Stimulated activated CD4-positive, alpha-beta T cell treated with anti-CD3 and anti-CD28 coated beads, Interleukin-12 subunit alpha, Interleukin-12 subunit beta, amount 100 ng/mL, for 24 hours (primary cell): Measurements from ENCODE around the gene LCK.
"Not testable (repeated sequence)": the region's sequence is repeated elsewhere in the genome, so short reads cannot be mapped to it uniquely, and the experiment has no call there.

Experiments
- DNase-seq, 2 experiments: peaks; one replicate each; pipeline ENCODE4 v3.0.0-alpha.2; 2020; ENCODE audit warnings: low read depth in 2 of 2

The LCK gene

DNA sequence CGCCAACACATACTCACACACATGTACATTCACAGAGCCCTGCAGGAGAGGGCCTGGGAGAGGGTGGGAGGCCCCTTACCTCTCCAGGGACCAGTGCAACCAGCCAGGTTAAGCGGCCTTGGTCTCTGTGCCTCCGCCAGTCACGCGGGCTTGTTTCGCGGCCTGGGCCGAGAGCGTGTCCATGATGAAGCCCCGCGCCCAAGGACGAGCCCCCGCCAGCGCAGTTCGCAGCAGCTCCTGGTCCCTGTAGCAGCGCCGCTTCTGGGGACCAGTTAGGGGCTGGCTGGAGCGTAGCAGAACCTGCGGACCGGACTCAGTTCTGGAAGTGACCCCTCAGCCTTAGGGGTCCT, 11.3 kb upstream of the LCK start:
- DNase-seq: no peak

DNA sequence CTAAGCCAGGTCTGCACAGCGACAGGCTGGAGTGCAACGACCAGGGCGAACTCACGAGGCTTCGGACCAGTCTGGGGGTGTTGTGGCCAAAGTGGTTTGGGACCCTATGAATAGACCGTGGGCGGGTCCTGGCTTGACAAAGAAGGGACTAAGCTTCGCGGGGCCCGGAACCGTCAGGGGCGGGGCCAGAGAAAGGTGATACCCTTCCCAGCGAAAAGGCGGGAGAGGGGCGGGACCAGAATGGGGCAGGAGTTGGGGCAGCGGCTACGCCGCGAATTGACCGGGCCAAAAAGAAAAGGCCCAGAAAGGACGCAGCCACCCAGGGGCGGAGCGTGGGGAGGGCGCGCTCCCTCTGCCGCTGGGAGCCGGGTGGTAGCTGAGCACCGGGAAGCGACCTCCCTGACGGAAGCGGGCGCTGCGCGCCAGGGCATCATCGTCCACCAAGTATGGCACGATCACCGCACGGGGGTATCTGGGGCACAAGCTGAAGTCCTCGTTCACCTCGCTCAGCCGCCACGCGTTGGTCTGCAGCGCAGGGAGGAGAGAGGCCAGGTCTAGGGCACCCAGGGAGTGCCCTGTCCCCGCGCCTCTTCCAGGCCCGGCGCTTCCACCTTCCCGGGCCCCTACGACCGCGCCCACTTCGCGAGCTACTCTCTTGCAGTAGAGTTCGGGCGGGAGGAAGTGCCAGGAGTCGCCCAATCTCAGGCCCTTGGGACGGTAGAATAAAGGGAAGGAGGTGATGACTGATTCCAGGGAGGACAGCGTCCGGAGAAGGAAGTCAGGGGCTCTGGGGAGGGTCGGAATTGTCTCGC, 10.7 kb upstream of the LCK start:
- no peak for DNase-seq

DNA sequence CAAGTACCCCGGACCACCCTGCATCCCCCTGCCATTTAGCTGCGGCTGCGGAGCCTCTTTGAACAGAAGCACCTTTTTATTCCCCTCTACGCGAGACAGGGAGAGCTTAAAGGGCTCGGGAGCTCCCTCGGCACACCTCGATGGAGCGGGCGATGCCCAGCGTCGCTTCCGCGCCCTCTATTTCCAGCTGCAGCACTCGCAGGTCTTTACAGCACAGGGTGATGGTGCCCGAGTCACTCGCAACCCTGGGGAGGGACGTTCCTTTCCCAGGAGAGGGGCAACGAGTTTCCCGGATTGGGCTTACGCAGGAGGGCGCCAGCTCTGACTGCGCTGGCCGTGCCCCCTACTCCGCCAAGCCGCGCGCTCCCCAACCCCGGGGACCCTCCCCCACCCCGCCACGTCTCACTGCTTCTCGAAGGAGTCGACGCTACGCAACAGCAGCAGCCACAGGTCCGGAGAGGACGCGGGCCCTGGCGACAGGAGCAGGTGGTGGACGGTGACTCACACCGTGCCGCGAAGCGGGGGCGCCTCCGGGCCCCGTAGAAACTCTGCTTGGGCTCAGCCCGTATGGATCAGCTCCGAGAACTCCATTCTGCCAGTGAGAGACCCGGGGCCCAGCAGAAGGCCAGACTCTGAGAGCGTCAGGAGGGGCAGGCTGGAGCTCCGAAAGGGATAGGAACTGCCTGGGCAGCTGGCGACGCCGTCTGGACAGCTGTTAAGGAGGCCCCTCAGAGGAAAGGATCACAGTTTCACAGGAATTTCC, 9.9 kb upstream of the LCK start:
- no peak for DNase-seq

DNA sequence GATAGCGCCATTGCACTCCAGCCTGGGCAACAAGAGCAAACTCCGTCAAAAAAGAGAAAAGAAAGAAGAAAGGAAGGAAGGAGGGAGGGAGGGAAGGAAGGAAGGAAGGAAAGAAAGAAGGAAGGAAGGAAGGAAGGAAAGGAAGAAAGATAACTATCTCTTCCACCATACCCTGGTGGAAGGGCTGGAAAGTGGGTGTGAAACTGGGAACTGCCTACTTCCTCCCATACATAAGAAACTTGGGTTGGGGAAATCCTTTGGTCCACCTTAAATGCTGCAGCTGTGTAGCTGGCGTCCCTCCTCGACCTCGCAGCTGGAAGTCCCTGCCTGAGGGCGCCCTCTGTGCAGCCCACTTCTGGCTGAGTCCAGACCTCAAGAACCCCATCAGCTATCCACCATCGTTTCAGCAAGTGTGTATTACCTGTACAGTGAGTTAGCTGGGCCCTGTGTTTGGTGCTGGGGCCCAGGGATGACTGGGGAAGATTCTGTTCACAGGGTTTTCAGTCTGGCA, 8.7 kb upstream of the LCK start:
- no peak for DNase-seq

DNA sequence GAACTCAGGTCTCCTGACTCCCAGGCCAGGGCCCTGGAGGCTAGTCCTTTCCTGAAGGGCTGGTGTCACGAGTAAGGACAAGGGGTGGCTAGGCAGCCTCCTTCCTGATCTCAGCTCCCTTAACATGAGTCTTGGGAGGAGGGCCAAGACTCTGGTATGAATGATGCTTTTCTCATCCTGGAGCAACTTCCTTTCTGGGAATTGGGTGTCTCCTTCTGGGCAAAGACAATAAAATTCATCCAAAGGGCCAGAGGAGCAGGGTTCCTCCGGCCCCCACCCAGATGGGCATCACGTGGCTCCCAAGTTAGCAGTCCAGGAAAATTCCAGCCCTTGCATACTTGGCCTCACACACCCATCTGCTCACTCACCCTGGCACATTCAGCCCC, 4.2 kb upstream of the LCK start, which contains the start of gene FAM167B:
Gene FAM167B, plus strand, starts transcription at position 335 of the 386 bp plus-strand sequence. CDS start 200 bp downstream, outside the sequence.
- DNase-seq: no peak

DNA sequence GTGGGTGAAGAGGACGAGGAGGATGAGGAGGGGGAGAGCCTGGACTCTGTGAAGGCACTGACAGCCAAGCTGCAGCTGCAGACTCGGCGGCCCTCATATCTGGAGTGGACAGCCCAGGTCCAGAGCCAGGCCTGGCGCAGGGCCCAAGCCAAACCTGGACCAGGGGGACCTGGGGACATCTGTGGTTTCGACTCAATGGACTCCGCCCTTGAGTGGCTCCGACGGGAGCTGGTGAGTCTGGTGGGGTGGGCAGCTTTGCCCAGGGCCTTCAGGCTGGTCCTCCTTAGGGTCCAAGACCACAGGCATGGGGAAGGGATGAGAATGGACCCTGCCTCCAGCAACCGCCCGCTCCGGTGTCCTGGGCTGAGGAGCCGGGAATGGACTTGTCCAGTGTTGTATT, 3.6 kb upstream of the LCK start:
- no peak for DNase-seq

DNA sequence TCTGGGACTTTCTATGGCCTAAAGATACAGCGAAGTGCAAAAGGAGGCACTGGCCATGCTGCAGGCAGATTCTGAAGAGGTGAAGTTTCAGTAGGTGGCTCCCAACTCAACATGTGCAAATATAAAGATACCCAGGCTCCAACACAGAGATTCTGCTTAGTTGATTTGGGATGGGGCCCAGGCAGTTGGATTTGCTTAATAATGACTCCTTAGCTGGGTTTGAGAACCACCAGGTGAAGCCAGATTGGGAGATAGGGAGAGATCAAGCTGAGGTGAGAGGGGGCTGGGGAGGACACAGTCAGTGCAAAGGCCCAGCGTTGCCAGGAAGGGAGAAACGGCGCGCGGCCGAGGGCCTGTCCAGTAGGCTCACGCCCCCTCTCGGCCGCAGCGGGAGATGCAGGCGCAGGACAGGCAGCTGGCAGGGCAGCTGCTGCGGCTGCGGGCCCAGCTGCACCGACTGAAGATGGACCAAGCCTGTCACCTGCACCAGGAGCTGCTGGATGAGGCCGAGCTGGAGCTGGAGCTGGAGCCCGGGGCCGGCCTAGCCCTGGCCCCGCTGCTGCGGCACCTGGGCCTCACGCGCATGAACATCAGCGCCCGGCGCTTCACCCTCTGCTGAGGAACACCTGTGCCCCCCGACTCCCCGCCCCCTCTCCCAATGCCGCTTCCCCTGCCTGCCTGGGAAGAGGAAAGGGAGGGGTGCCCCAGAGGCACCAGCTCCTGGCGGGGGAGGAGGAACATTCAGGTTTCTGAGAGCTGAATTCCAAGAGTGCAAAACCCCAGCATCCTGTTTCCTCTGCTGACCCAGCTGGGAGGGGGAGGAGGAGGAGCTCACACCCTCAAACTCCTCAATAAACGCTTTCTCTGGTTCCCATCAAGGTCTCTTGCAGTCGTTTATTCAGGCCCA, 2.8 kb upstream of the LCK start:
- peak; percentile 62 to 83 for DNase-seq

DNA sequence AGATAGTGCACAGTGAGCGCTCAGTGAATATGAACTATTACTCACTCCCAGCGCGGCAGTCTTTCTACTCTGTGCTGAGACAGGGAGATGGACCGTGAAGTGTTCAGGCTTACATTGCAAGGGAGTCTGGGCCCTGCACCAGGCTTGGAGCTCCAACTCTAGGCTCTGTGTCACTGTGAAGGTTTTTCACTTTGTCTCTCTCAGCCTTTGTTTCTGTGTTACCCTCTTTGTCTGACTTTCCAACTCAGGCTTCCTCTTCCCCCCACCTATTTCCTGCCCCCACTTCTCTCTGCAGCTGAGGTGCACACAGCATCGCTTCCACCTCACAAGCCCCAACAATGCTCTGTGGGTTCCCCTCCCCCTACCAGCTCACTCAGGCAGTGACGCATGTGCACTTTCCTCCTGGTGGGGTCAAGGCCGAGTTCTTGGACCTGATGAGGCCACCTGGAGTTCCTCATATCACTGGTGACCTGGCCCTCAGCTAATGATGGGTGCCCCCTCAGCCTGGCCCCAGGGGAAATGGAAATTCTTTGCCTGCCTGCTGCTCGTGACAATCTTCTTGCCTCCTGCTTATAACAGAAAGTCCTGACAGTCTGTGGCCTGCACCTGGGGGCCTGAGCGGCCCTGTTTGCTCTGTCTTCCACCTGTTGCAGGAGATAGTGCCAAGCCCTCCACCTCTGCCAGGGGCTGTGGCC, 1.1 kb upstream of the LCK start:
- DNase-seq: peak; percentile 61 to 75

DNA sequence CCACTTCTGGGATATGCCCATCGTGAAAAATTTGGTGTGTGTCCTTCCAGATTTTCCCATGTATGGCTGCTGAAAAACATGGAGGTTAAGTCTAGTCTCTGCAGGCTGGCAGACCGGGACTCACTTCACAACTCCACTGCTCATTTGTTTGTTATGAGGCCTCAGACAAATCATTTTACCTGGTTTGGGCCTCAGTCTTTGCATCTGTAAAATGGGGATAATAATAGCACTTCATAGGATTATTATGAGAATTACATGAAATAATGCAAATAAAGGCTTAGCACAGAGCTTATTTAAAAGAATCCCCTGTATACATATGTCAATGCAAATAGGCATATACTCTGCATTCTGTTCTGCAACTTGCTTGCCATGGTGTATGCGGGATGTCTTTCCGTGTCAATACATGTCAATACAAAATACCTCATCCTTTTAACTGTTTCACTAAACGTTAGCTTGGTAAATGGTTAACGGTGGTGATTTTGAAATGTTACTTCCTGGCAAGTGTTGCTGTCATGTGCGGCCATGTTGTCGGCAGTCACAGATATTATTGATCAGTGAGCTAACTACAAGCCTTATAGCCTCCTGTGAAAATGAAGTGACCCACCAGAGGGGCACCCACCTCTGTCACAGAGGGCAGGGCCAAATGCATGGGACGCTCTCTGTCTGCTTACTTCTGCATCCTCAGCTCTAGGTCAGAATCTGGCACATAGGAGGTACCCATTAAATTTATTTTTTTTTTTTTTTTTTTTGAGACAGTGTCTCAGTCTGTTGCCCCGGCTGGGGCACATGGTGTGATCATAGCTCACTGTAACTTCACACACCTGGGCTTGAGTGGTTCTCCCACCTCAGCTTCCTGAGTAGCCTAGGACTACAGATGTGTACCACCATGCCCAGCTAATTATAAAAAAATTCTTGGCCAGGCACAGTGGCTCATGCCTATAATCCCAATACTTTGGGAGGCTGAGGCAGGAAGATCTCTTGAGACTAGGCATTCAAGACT, 4.3 kb downstream of the LCK start:
- no peak for DNase-seq

DNA sequence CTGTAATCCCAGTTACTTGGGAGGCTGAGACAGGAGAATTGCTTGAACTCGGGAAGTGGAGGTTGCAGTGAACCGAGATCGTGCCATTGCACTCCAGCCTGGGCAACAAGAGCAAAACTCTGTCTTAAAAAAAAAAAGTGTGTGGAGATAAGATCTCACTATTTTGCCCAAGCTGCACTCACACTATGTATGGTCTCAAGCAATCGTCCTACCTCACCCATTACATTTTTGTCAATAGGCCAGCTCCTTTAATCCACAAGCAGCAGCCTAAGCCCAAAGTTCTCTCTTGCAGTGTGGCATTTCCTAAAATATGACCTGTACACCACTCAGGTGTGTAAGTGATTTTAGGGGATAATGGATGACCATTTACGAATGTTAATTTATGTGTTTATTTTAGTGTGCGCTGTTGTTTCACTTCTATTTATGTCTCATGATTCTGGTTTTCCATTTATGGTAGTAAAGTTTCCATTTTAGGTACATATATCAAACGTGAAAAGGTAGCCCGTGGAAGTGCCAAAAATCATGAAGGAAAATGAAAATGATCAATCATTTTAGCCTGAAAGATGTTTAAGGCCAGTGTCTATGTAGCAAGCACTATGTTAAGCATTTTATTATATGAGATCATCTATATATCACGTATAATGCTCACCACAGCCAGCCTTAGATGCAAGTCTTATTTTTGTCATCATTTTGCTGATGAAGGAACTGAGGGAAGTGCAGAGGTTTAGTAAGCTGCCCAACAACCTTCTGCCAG, 5.6 kb downstream of the LCK start:
- no peak for DNase-seq

DNA sequence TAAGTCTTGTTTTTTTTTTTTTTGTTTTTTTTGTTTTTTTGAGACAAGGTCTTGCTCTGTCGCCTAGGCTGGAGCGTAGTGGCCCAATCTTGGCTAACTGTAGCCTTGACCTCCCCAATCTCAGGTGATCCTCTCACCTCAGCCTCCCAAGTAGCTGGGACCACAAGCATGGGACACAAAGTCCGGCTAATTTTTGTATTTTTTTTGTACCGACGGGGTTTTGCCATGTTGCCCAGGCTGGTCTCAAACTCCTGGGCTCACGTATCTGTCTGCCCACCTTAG, 6.1 kb downstream of the LCK start:
- no peak for DNase-seq

DNA sequence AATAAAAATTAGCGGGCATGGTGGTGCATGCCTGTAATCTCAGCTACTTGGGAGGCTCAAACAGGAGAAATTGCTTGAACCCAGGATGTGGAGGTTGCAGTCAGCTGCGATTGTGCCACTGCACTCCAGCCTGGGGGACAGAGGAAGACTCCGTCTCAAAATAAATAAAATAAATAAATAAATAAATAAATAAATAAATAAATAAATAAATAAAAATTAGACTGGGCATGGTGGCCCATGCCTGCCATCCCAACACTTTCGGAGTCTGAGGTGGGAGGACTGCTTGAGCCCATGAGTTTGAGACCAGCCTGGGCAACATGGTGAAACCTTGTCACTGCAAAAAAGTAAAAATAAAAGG, 12.2 kb downstream of the LCK start:
- DNase-seq: not testable (repeated sequence)

DNA sequence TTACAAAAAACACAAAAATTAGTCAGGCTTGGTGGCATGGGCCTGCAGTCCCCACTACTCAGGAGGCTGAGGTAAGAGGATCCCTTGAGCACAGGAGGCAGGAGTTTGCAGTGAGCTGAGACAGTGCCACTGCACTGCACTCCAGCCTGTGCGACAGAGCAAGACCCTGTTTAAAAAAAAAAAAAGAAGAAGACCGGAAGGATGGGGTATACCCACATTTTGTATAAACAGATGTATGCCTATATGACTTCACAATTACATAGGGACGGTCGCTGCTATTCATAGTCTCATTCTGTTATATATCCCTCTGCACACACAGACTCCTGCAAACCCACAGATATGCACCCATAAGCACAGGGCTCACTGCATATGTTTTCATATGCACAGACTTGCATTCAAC, 12.7 kb downstream of the LCK start:
- no peak for DNase-seq

DNA sequence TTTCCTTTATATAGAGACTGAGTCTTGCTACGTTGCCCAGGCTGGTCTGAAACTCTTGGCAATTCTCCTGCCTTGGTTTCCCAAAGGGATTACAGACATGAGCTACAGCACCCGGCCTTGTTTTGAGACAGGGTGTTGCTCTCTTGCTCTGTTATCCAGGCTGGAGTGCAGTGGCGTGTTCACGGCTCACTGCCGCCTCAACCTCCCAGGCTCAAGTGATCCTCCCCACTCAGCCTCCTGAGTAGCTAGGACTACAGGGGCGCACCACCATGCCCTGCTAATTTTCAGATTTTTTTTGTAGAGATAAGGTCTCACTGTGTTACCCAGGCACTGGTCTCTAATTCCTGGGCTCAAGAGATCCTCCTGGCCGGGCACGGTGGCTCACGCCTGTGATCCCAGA, 14.8 kb downstream of the LCK start:
- DNase-seq: no peak

DNA sequence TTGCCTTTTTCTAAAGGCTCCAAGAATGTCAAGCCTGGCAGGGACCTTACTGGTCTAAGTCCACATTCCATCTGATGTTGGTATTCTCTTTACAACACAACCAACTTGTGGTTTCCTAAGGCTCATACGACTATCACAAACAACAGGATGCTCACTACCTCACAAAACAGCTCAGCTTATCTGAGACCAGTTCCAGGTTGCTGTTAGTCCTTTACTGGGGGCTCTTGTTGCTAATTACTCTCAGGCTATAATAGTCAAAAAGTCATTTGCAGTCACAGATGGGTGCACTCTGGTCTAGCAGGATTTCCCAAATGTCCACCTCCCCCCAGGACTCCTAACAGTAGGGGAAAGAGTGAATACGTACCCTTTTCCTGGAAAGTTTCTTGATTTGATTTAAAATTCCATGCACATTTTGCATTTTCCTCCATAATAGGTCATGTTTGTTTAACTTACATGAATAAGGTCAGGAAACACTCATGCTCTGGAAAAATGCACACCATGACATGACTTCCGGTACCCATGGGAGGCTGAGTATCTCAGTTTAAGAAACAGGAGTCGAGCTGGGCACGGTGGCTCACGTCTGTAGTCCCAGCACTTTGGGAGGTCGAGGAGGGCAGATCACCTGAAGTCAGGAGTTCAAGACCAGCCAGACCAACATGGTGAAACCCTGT, 16.0 kb downstream of the LCK start:
- no peak for DNase-seq

DNA sequence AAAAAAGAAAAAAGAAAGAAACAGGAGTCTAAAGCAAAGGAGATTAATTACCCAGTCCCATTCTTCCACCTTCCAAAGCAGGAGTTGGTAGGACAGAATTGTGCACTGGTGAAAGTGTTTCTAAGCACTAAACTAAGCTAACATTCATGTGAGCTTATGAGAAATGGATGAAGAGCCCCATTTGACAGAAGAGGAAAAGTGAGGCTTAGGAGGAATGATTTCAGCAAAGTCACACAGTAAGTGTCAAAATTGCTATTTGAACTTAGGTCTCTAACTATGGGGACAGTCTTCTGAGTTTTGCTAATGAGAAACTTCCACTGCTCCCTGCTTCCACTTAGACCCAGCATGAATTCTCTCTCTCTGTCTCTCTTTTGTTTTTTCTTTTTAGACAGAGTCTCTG, 18.7 kb downstream of the LCK start:
- no peak for DNase-seq

DNA sequence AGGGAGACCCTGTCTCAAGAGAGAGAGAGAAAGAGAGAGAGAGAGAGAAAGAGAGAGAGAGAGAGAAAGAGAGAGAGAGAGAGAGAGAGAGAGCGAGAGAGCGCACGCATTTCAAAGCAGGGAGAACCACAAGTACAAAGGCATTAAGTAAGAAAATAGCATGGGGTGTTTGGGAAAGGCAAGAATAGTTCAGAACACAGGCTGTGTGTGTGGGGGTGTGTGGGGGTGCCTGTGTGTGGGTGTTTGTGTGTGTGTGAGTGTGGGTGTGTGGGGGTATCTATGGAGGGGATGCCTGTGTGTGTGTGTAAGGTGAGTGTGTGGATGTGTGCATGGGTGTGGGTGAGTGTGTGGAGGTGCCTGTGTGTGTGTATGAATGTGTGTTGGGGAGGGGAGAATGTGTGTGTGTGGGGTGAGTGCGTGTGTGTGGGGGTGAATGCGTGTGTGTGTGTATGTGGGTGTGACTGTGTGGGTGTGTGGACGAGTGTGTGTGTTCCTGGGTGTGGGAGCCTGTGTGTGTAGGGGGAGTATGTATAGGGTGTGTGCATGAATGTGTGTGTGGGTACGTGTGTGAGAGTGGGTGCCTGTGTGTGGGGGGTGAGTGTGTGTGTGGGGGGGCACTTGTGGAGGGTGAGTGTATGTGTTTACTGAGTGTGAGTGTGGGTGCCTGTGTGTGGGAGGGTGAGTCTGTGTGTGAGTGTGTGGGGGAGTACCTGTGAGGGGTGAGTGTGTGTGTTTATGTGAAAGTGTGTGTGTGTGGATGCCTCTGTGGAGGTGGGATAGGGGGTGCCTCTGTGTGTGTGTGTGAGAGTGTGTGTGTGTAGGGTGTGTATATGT, 21.7 kb downstream of the LCK start:
- no peak for DNase-seq
